H1 (cell line): ENCODE measurements around the gene SCAMP3. TPM values are rescaled to one million over a fixed set of nuclear protein-coding genes. Genes with fewer than 3 reads are reported as not detected.

Experiments
- CTCF ChIA-PET: fragments of 300-600 bp; sonication (Branson Sonifier 250); formaldehyde crosslinking; loops from one replicate; lab custom pipeline; 2021; ENCODE audit not compliant: partially characterized antibody; lab: Charles Lee
- POLR2A ChIA-PET: fragments of 300-600 bp; sonication (Branson Sonifier 250); formaldehyde crosslinking; loops from one replicate; lab custom pipeline; 2021; ENCODE audit warnings: inconsistent platforms; ENCODE audit not compliant: partially characterized antibody; lab: Charles Lee
- DNase-seq, 2 experiments: peaks; one replicate each; pipeline versions ENCODE4 v3.0.0 to v3.0.0-alpha.2; 2010 to 2022; ENCODE audit warnings: low spot score in 2 of 2, low read depth in 1 of 2, mixed read lengths in 1 of 2
- FAIRE-seq: peaks from 2 replicates; lab custom pipeline; 2011; peaks lifted over from hg19 to GRCh38; lab: Jason Lieb, UNC
- H2AFZ ChIP-seq: 2 replicates; pipeline ENCODE4 v1.8.1; 2012; ENCODE audit warnings: low read length, inconsistent platforms
- H2AK5ac ChIP-seq: 2 replicates; pipeline ENCODE4 v1.6.1; 2013; ENCODE audit warnings: low read depth, low read length
- H2BK120ac ChIP-seq: replicated peaks from 2 replicates; pipeline ENCODE3; 2013; ENCODE audit warnings: low read depth, low read length, inconsistent platforms
- H2BK12ac ChIP-seq: 2 replicates; pipeline ENCODE4 v1.6.1; 2013; ENCODE audit warnings: low read depth, low read length
- H2BK15ac ChIP-seq: 2 replicates; pipeline ENCODE4 v1.6.1; 2013; ENCODE audit warnings: low read length
- H2BK20ac ChIP-seq: 2 replicates; pipeline ENCODE4 v1.6.1; 2013; ENCODE audit warnings: low read length
- H2BK5ac ChIP-seq: 2 replicates; pipeline ENCODE4 v1.6.1; 2013; ENCODE audit warnings: low read depth, low read length
- H3K14ac ChIP-seq: 2 replicates; pipeline ENCODE4 v1.6.1; 2013; ENCODE audit warnings: inconsistent platforms; ENCODE audit not compliant: insufficient read length
- H3K18ac ChIP-seq: 2 replicates; pipeline ENCODE4 v1.6.1; 2013; ENCODE audit warnings: low read length; ENCODE audit errors: extremely low read depth
- H3K23ac ChIP-seq: 2 replicates; pipeline ENCODE4 v1.6.1; 2013; ENCODE audit warnings: inconsistent platforms; ENCODE audit not compliant: insufficient read length
- H3K23me2 ChIP-seq: 2 replicates; pipeline ENCODE4 v1.6.1; 2013; ENCODE audit warnings: low read depth, low read length
- H3K27ac ChIP-seq: 2 replicates; pipeline ENCODE4 v1.6.1; 2011; ENCODE audit warnings: low read depth, low read length, inconsistent platforms
- H3K27me3 ChIP-seq, 4 experiments: replicated peaks in 1 of 4; 1 replicate in 1 of 4; 2 replicates in 3 of 4; pipeline versions ENCODE4 v1.6.1 to v1.8.1; 2011 to 2013; ENCODE audit warnings: low read length in 3 of 4, mild to moderate bottlenecking in 3 of 4, inconsistent platforms in 2 of 4, mixed read lengths in 2 of 4, moderate library complexity in 1 of 4; ENCODE audit not compliant: control insufficient read depth in 3 of 4, insufficient read depth in 3 of 4; ENCODE audit errors: extremely low read depth in 1 of 4
- H3K36me3 ChIP-seq, 4 experiments: 2 replicates each; pipeline versions ENCODE4 v1.6.1 to v1.8.1; 2011 to 2013; ENCODE audit warnings: mild to moderate bottlenecking in 4 of 4, low read length in 3 of 4, moderate library complexity in 2 of 4, control low read depth in 1 of 4, inconsistent platforms in 1 of 4; ENCODE audit not compliant: insufficient read depth in 4 of 4, control insufficient read depth in 2 of 4
- H3K4ac ChIP-seq: replicated peaks from 2 replicates; pipeline ENCODE3; 2013; ENCODE audit warnings: low read length, low read depth, mixed read lengths, inconsistent platforms; ENCODE audit not compliant: insufficient read length
- H3K4me1 ChIP-seq, 4 experiments: replicated peaks in 1 of 4; 1 replicate in 1 of 4; 2 replicates in 3 of 4; pipeline versions ENCODE4 v1.6.1 to v1.8.1; 2011 to 2013; ENCODE audit warnings: low read length in 3 of 4, inconsistent platforms in 2 of 4, mixed read lengths in 1 of 4; ENCODE audit not compliant: insufficient read depth in 4 of 4, control insufficient read depth in 3 of 4
- H3K4me2 ChIP-seq, 2 experiments: 2 replicates each; pipeline versions ENCODE4 v1.6.1 to v1.8.1; 2011 to 2013; ENCODE audit warnings: low read depth in 2 of 2, low read length in 2 of 2, control low read depth in 1 of 2, inconsistent platforms in 1 of 2, mild to moderate bottlenecking in 1 of 2; ENCODE audit not compliant: insufficient read depth in 1 of 2
- H3K4me3 ChIP-seq, 4 experiments: fragments of 200-600, 300-600 bp in 1 of 4; sonication (generic), shearing (Covaris generic), sonication (Bioruptor Twin) in 1 of 4; 2 replicates each; pipeline versions ENCODE4 v1.5.1 to v1.8.1; 2011 to 2016; ENCODE audit warnings: low read length in 4 of 4, low read depth in 3 of 4, control low read depth in 2 of 4, inconsistent platforms in 2 of 4, mild to moderate bottlenecking in 2 of 4, mixed read lengths in 1 of 4, moderate library complexity in 1 of 4; ENCODE audit not compliant: insufficient read depth in 2 of 4; ENCODE audit errors: extremely low read depth in 1 of 4
- H3K56ac ChIP-seq: replicated peaks from 2 replicates; pipeline ENCODE3; 2013; ENCODE audit warnings: low read depth, mild to moderate bottlenecking, mixed read lengths, low read length, inconsistent platforms; ENCODE audit not compliant: insufficient read length
- H3K79me1 ChIP-seq: 2 replicates; pipeline ENCODE4 v1.6.1; 2013; ENCODE audit warnings: low read depth, low read length, control low read depth
- H3K79me2 ChIP-seq, 2 experiments: 2 replicates each; pipeline versions ENCODE4 v1.6.1 to v1.8.1; 2012 to 2013; ENCODE audit warnings: low read length in 2 of 2, mild to moderate bottlenecking in 2 of 2, inconsistent platforms in 1 of 2; ENCODE audit not compliant: insufficient read depth in 2 of 2, control insufficient read depth in 1 of 2
- H3K9ac ChIP-seq, 4 experiments: replicated peaks in 1 of 4; 1 replicate in 1 of 4; 2 replicates in 3 of 4; pipeline versions ENCODE4 v1.6.1 to v1.8.1; 2011 to 2013; ENCODE audit warnings: low read depth in 3 of 4, low read length in 3 of 4, control low read depth in 2 of 4, mild to moderate bottlenecking in 2 of 4, moderate library complexity in 2 of 4, inconsistent platforms in 1 of 4; ENCODE audit errors: extremely low read depth in 1 of 4
- H3K9me3 ChIP-seq, 2 experiments: 2 replicates each; pipeline versions ENCODE4 v1.6.1 to v1.8.1; 2012 to 2013; ENCODE audit warnings: mild to moderate bottlenecking in 2 of 2, moderate library complexity in 2 of 2, control low read depth in 1 of 2, inconsistent platforms in 1 of 2, low read depth in 1 of 2, low read length in 1 of 2, mixed read lengths in 1 of 2; ENCODE audit not compliant: insufficient read depth in 2 of 2
- H4K20me1 ChIP-seq, 2 experiments: replicated peaks in 1 of 2; 2 replicates each; pipeline versions ENCODE3 to v1.8.1; 2011 to 2013; ENCODE audit warnings: inconsistent platforms in 2 of 2, low read length in 2 of 2, mild to moderate bottlenecking in 1 of 2; ENCODE audit not compliant: insufficient read depth in 2 of 2, control insufficient read depth in 1 of 2
- H4K5ac ChIP-seq: 2 replicates; pipeline ENCODE4 v1.6.1; 2013; ENCODE audit warnings: low read length, low read depth, mixed read lengths, inconsistent platforms; ENCODE audit not compliant: insufficient read length
- H4K8ac ChIP-seq: 2 replicates; pipeline ENCODE4 v1.8.0; 2013; ENCODE audit warnings: mild to moderate bottlenecking, moderate library complexity, low read length, inconsistent platforms; ENCODE audit not compliant: insufficient read depth; ENCODE audit errors: extremely low read depth
- H4K91ac ChIP-seq: replicated peaks from 2 replicates; pipeline ENCODE3; 2013; ENCODE audit warnings: low read length, mixed read lengths, inconsistent platforms; ENCODE audit not compliant: insufficient read length
- WGBS, 2 experiments: shearing (Covaris generic) in 1 of 2; methylation state at CpG; one replicate each; pipeline versions ENCODE4 v1.1.6 to v1.1.7; 2013 to 2015; ENCODE audit warnings: low lambda C conversion rate in 2 of 2, mixed read lengths in 2 of 2, inconsistent platforms in 1 of 2, low coverage in 1 of 2, missing lambda C conversion rate in 1 of 2; ENCODE audit not compliant: insufficient replicate concordance in 2 of 2, insufficient coverage in 1 of 2, insufficient read length in 1 of 2; ENCODE audit errors: extremely low coverage in 1 of 2, missing lambda C conversion rate in 1 of 2; 5-methylcytosine and 5-hydroxymethylcytosine counted together
- polyA plus RNA-seq, 7 experiments: library from polyadenylated mRNA; depleted of rRNA in 3 of 7; stranded (reverse) in 5 of 7; unstranded in 2 of 7; fragments of >200 nt in 5 of 7; fragments of 200-250 nt in 2 of 7; gene quantifications; 1 replicate in 5 of 7; 2 replicates in 1 of 7; 4 replicates in 1 of 7; pipeline versions ENCODE4 v1.2.1 to v1.2.3, GENCODE V29; 2011 to 2013; ENCODE audit warnings: missing spikeins in 2 of 7, mixed read lengths in 2 of 7
- total RNA-seq: library from RNA; stranded (reverse); fragmentation: NEBNext Ultra II Directional; extraction: Animal tissue kit (Norgen Biotek cat#: 25700); gene quantifications from 2 replicates; pipeline ENCODE4 v1.2.1, GENCODE V29; 2021

Gene SCAMP3
- total and polyA plus RNA-seq, 2 of the 8 experiments (the other 6 are each of a cell fraction or from before 2014, with no cell fraction given), result 48.9 to 143 TPM

- H3K4ac ChIP-seq, result no peak overlapping the region
- FAIRE-seq, result no peak
- no peak overlapping the region for H3K23ac ChIP-seq
- H3K4me3 ChIP-seq, result no peak overlapping the region
- no peak overlapping the region for H2AK5ac ChIP-seq
- no peak overlapping the region for H3K14ac ChIP-seq
- H3K79me1 ChIP-seq, result peaks cover 5% of the 10 kb centered on the region; the same call in 1 of the 2 replicates
- H2BK5ac ChIP-seq, result peak overlapping the region; percentile 40; the same call in 1 of the 2 replicates
- H4K8ac ChIP-seq, result peak overlapping the region; percentile 53
- H3K79me2 ChIP-seq, result peaks cover 8 to 20% of the 10 kb centered on the region in 2 experiments
- peak overlapping the region; percentile 94 for H4K91ac ChIP-seq
- no peak overlapping the region for H3K4me2 ChIP-seq
- POLR2A ChIA-PET, result interaction anchor here (0.7 to 1.7 kb wide), 5 partner anchors 15 to 112 kb away, joined by 3 to 8 read pairs (median 4); partner anchors contain the start of genes RUSC1, SCAMP3 and THBS3
- H3K4me1 ChIP-seq, result peaks cover 0 to 8% (median 4%) of the 10 kb centered on the region in 4 experiments; a peak in 6 of 7 replicates
- no peak overlapping the region for H2BK20ac ChIP-seq
- peaks cover 9% of the 10 kb centered on the region for H3K23me2 ChIP-seq
- no peak overlapping the region for H2BK120ac ChIP-seq
- peak overlapping the region; percentile 25; the same call in 1 of the 2 replicates for H3K27ac ChIP-seq
- no peak overlapping the region for H3K56ac ChIP-seq
- CTCF ChIA-PET, result interaction anchor here (0.5 to 6.4 kb wide), 10 partner anchors 8 to 424 kb away, joined by 3 to 103 read pairs (median 23); partner anchors contain the start of genes CLK2 and RUSC1
- no peak overlapping the region; a peak in 1 of 7 replicates for H3K9ac ChIP-seq
- H3K27me3 ChIP-seq, result no peaks in the 10 kb centered on the region; a peak in 1 of 7 replicates
- H2BK12ac ChIP-seq, result peak overlapping the region; percentile 10; the same call in 1 of the 2 replicates
- no peak overlapping the region for H2AFZ ChIP-seq
- WGBS, 2 experiments, result 92% methylated on average over 7 of the region's 7 CpGs; no CpG with 5 or more reads in 1 of the 2 experiments
- H2BK15ac ChIP-seq, result peak overlapping the region; percentile 75; the same call in 1 of the 2 replicates
- no peak for DNase-seq
- H4K5ac ChIP-seq, result peak overlapping the region; percentile 16
- peaks cover 0 to 7% of the 10 kb centered on the region in 2 experiments for H4K20me1 ChIP-seq
- H3K36me3 ChIP-seq, result peaks cover 0 to 7% (median 2%) of the 10 kb centered on the region in 4 experiments; a peak in 2 of 8 replicates
- H3K9me3 ChIP-seq, result no peaks in the 10 kb centered on the region
- no peak overlapping the region for H3K18ac ChIP-seq
Observed at GRCh38 chr1:155305881-155306391, 43.8 kb upstream of the SCAMP3 start.
